Mesothelial cell of epicardium (in vitro differentiated cells): ENCODE results near the gene METRN. TPM values are rescaled to one million over a fixed set of nuclear protein-coding genes. Genes with fewer than 3 reads are reported as not detected.
A peak's percentile ranks its signal among the peaks of the same experiment; 100 is the strongest.
"Not testable (repeated sequence)": the region's sequence is repeated elsewhere in the genome, so short reads cannot be mapped to it uniquely, and the experiment has no call there.

Experiments used
- DNase-seq, 2 experiments: peaks; one replicate each; pipeline ENCODE4 v3.0.0; 2021; ENCODE audit warnings: low spot score in 2 of 2; ENCODE audit not compliant: unreplicated experiment in 2 of 2
- H3K27ac Mint-ChIP-seq: 2 replicates; pipeline ENCODE4 v1.8.0; 2021; ENCODE audit warnings: mixed read lengths
- H3K27me3 Mint-ChIP-seq: 2 replicates; pipeline ENCODE4 v1.8.0; 2021; ENCODE audit warnings: low read depth, mixed read lengths
- H3K36me3 Mint-ChIP-seq: 2 replicates; pipeline ENCODE4 v1.8.0; 2021; ENCODE audit warnings: mixed read lengths
- H3K4me1 Mint-ChIP-seq: 2 replicates; pipeline ENCODE4 v1.8.0; 2021; ENCODE audit warnings: mixed read lengths
- H3K4me3 Mint-ChIP-seq: 2 replicates; pipeline ENCODE4 v1.8.0; 2021; ENCODE audit warnings: mild to moderate bottlenecking, moderate library complexity, mixed read lengths
- H3K9me3 Mint-ChIP-seq: 2 replicates; pipeline ENCODE4 v1.8.0; 2021; ENCODE audit warnings: mixed read lengths
- total RNA-seq: library from RNA; stranded (reverse); gene quantifications from 3 replicates; pipeline ENCODE4 v1.2.1, GENCODE V29; 2021
- TF ChIP-seq, protein P1 (sequence below): fragments of 200-600 bp; sonication (generic); IDR thresholded peaks from one replicate; pipeline ENCODE4 v1.5.0; 2021; ENCODE audit warnings: antibody characterized with exemption; ENCODE audit not compliant: unreplicated experiment

The METRN gene
- total RNA-seq, 1 donor from 2014 or later, result 15.1 TPM

- TF ChIP-seq, protein P1, sequence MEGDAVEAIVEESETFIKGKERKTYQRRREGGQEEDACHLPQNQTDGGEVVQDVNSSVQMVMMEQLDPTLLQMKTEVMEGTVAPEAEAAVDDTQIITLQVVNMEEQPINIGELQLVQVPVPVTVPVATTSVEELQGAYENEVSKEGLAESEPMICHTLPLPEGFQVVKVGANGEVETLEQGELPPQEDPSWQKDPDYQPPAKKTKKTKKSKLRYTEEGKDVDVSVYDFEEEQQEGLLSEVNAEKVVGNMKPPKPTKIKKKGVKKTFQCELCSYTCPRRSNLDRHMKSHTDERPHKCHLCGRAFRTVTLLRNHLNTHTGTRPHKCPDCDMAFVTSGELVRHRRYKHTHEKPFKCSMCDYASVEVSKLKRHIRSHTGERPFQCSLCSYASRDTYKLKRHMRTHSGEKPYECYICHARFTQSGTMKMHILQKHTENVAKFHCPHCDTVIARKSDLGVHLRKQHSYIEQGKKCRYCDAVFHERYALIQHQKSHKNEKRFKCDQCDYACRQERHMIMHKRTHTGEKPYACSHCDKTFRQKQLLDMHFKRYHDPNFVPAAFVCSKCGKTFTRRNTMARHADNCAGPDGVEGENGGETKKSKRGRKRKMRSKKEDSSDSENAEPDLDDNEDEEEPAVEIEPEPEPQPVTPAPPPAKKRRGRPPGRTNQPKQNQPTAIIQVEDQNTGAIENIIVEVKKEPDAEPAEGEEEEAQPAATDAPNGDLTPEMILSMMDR, result no peak
- DNase-seq, result no peak
- peak overlapping the region; percentile 79 for H3K4me3 Mint-ChIP-seq
- no peaks in the 10 kb centered on the region for H3K9me3 Mint-ChIP-seq
- peaks cover 6% of the 10 kb centered on the region for H3K36me3 Mint-ChIP-seq
- H3K4me1 Mint-ChIP-seq, result peaks cover 9% of the 10 kb centered on the region
- no peaks in the 10 kb centered on the region for H3K27me3 Mint-ChIP-seq
- H3K27ac Mint-ChIP-seq, result no peak overlapping the region
Measured at GRCh38 chr16:740459-740763, 25.5 kb downstream of the METRN start.

GRCh38 chr16:740764-741505 is 26.0 kb downstream of the METRN start, which contains the start of gene CIAO3:
CIAO3 (minus strand) TSS chr16:740997; CDS start chr16:740985, 12 bp downstream.
- Mint-ChIP-seq H3K27ac (peak within 1 kb of the TSS; percentile 80), H3K4me1 (peaks cover 9% of the 10 kb centered on the region), H3K36me3 (peaks cover 5% of the 10 kb centered on the region), H3K9me3 (no peaks in the 10 kb centered on the region), H3K27me3 (no peaks in the 10 kb centered on the region), H3K4me3 (peak within 1 kb of the TSS; percentile 79)
- TF ChIP-seq, protein P1, result peak; percentile 93
- DNase-seq, result peak; percentile 94 to 99

DNA sequence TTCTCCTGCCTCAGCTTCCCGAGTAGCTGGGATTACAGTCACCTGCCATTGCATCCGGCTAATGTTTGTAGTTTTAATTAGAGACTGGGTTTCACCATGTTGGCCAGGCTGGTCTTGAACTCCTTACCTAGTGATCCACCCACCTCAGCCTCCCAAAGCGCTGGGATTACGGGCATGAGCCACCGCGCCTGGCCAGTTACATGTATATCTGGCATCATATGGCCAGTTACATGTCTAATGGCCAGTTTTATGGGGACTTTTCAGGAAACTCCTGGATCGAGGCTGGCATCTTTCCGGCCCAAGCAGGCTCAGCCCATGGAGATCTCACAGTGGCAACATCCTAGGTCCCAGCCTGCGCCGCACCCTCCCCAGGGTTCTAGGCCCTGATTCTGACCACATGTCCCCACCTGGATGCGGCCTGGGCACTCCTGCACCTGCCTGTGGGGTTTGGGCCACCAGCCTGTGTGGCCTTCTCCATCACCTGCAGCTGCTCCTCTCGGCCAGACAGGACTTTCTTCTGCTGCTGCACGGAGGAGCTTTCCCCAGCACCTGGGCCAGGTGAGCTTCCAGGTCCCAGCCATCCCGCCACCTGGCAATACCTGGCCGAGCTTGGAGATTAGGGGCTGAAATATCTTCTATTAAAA is 27.2 kb downstream of the METRN start:
- TF ChIP-seq, protein P1, result no peak
- Mint-ChIP-seq H3K36me3 (peaks cover 5% of the 10 kb centered on the region), H3K9me3 (no peaks in the 10 kb centered on the region), H3K27ac (no peak overlapping the region), H3K4me3 (peak overlapping the region; percentile 79), H3K27me3 (no peaks in the 10 kb centered on the region), H3K4me1 (peaks cover 9% of the 10 kb centered on the region)
- DNase-seq, result no peak

- not testable (repeated sequence) for H3K27me3 Mint-ChIP-seq, H3K9me3 Mint-ChIP-seq, DNase-seq, H3K27ac Mint-ChIP-seq, H3K36me3 Mint-ChIP-seq, H3K4me3 Mint-ChIP-seq, H3K4me1 Mint-ChIP-seq
Measured at GRCh38 chr16:742894-743293, 28.0 kb downstream of the METRN start.

DNA sequence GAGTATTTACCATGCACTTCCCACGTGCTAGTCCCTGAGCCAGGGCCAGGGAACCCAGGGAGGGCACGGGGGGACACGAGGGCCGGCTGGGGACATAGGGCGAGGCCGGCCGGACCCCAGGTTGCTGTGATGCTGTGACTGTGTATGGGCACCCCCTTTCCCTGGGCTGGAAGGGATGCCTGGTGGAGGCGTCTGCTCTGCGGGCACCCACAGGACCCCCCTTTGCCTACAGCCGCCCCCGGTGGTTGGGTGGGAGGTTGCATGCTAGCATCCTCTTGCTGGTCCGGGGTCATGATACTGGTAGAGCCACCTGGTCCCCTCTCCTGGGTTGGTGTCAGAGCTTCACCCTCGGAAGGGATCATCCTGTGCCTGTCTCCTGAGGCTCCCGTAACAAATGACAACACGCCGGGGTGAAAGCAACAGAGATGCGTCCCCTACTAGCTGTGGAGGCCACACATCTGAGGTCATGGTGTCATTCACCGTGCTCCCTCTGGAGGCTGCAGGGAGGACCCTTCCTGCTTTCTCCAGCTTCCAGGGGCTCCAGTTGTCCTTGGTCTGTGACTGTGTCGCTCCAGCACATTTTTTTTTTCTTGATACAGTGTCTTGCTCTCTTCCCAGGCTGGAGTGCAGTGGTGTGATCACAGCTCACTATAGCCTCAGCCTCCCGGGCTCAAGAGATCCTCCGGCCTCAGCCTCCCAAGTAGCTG is 29.0 kb downstream of the METRN start:
- no peaks in the 10 kb centered on the region for H3K27me3 Mint-ChIP-seq
- no peak for DNase-seq

More for the DNA sequence above, 29.0 kb downstream of the METRN start:
- TF ChIP-seq, protein P1, result peak; percentile 30
- no peak overlapping the region for H3K4me3 Mint-ChIP-seq
- H3K9me3 Mint-ChIP-seq, result no peaks in the 10 kb centered on the region
- no peak overlapping the region for H3K27ac Mint-ChIP-seq
- peaks cover 9% of the 10 kb centered on the region for H3K4me1 Mint-ChIP-seq
- H3K36me3 Mint-ChIP-seq, result no peaks in the 10 kb centered on the region
